ENCODE data around the gene ANKRD55. TPM values are rescaled to one million over a fixed set of nuclear protein-coding genes. Genes with fewer than 3 reads are reported as not detected.

The ANKRD55 gene
- total and polyA plus RNA-seq, 2 donors (not counting 3 experiments of a cell fraction or from before 2014, with no cell fraction given): 1.4 to 2.1 TPM

DNA sequence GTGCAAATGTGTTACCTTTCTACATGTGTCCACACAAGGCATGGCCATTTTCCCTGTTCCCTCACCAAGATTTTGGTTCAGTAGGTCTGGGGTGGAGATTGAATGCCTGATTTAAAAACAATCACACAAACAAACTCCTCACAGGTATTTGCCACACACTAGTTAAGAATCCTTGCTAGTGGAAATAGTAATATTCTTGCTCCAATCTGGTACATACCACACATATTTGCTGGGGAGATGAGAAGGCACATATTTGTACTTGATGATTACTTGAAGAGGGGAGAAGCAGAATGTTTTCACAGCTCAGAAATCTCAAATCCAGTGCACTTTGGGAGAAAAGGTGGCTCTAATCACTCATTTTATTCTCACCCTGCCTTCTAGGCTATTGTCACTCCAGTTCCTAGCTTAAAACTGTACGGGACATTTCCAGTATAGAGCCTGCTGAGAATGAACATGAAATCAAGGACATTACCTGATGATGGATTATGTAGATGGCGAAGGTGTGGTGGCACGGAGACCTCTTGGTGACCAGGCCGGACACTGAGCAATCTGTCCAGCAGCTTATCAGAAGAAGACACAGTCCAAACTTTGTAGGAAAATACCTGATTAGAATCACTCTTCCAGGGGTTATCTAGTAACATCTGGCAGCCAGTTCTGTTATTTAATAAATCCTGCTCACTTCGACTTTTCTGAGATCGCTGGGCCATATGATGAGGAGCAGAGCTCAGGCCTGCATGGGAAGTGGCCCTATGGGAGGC, 122.3 kb downstream of the ANKRD55 start:
- ChIA-PET CTCF (interaction anchor here (0.8 kb wide), 1 partner anchor 174 kb away, joined by 3 read pairs; no protein-coding TSS in a partner anchor), POLR2A (no interaction called here)
- DNase-seq (ENCODE audit: low read depth, low spot score): no peak
- no peak for FAIRE-seq
- no peaks in the 10 kb centered on the region for H3K27me3 ChIP-seq (ENCODE audit: control insufficient read depth in 2 of 2, insufficient read depth in 2 of 2, low read length in 2 of 2)
- H3K9ac ChIP-seq (replicated peaks; ENCODE audit: extremely low read depth, insufficient read depth, low read length): no peak overlapping the region
- intact Hi-C loops (cut with micrococcal nuclease): no loop called here
- H3K9me1 ChIP-seq (replicated peaks; ENCODE audit: control insufficient read depth, extremely low read depth, insufficient read depth, low read length): no peaks in the 10 kb centered on the region
- no peaks in the 10 kb centered on the region for H4K20me1 ChIP-seq (replicated peaks; ENCODE audit: control insufficient read depth, extremely low read depth, insufficient read depth, low read length)
- no peak overlapping the region for H3K4me3 ChIP-seq (replicated peaks in 1 of 3; ENCODE audit: insufficient read depth in 1 of 3, low read depth in 1 of 3, low read length in 3 of 3)
- no peak for TF ChIP-seq JUN (IDR thresholded peaks at IDR 0.05; ENCODE audit: borderline replicate concordance, insufficient read depth, insufficient read length, low read depth)
- TF ChIP-seq, protein P1, sequence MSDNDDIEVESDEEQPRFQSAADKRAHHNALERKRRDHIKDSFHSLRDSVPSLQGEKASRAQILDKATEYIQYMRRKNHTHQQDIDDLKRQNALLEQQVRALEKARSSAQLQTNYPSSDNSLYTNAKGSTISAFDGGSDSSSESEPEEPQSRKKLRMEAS (IDR thresholded peaks at IDR 0.05; ENCODE audit: insufficient read depth, insufficient read length): no peak
- no peak for TF ChIP-seq POLR2AphosphoS5 (IDR thresholded peaks at IDR 0.05; ENCODE audit: insufficient read depth, low read depth, low read length)
- no peak for TF ChIP-seq POLR2A (IDR thresholded peaks at IDR 0.05; ENCODE audit: low read depth, low read length)
- TF ChIP-seq, protein P2, sequence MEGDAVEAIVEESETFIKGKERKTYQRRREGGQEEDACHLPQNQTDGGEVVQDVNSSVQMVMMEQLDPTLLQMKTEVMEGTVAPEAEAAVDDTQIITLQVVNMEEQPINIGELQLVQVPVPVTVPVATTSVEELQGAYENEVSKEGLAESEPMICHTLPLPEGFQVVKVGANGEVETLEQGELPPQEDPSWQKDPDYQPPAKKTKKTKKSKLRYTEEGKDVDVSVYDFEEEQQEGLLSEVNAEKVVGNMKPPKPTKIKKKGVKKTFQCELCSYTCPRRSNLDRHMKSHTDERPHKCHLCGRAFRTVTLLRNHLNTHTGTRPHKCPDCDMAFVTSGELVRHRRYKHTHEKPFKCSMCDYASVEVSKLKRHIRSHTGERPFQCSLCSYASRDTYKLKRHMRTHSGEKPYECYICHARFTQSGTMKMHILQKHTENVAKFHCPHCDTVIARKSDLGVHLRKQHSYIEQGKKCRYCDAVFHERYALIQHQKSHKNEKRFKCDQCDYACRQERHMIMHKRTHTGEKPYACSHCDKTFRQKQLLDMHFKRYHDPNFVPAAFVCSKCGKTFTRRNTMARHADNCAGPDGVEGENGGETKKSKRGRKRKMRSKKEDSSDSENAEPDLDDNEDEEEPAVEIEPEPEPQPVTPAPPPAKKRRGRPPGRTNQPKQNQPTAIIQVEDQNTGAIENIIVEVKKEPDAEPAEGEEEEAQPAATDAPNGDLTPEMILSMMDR (IDR thresholded peaks at IDR 0.05; ENCODE audit: extremely low read depth in 1 of 2, insufficient read depth in 1 of 2, low read depth in 1 of 2, low read length in 2 of 2): no peak
- TF ChIP-seq GATA2 (IDR thresholded peaks at IDR 0.05; ENCODE audit: insufficient read depth, insufficient read length, low read depth, low read length): no peak
- TF ChIP-seq EZH2 (IDR thresholded peaks at IDR 0.05; ENCODE audit: borderline replicate concordance, low read depth, low read length, severe bottlenecking): no peak
- no peak for TF ChIP-seq MYC (IDR thresholded peaks at IDR 0.05; ENCODE audit: low read depth, low read length)
- no peak for TF ChIP-seq FOS (IDR thresholded peaks at IDR 0.05; ENCODE audit: borderline replicate concordance, insufficient read depth, low read length)
- H3K4me1 ChIP-seq (ENCODE audit: control insufficient read depth, extremely low read depth, insufficient read depth, low read length): peaks cover 5% of the 10 kb centered on the region
- H3K79me2 ChIP-seq (ENCODE audit: control insufficient read depth, insufficient read depth, low read length): no peaks in the 10 kb centered on the region
- no peak overlapping the region for H3K27ac ChIP-seq (ENCODE audit: insufficient read depth, low read depth, low read length)
- dilution Hi-C loops (cut with MboI; ENCODE audit: extremely low pct_ligation_motif_present, low sequenced_read_pairs): no loop called here
- no peaks in the 10 kb centered on the region for H3K36me3 ChIP-seq (ENCODE audit: control insufficient read depth in 2 of 2, extremely low read depth in 1 of 2, insufficient read depth in 2 of 2, low read length in 2 of 2)
- no peaks in the 10 kb centered on the region for H3K9me3 ChIP-seq (replicated peaks; ENCODE audit: control insufficient read depth, insufficient read depth, low read length)
- H2AFZ ChIP-seq (ENCODE audit: low read depth, low read length): no peak overlapping the region
- no TSS peak for BruUV-seq (replicated peaks)
- H3K4me2 ChIP-seq (ENCODE audit: insufficient read depth, low read length): no peak overlapping the region

All from endothelial cell of umbilical vein (primary cell).